H1 (cell line): Measurements from ENCODE around the gene TAS2R1. TPM values are rescaled to one million over a fixed set of nuclear protein-coding genes. Genes with fewer than 3 reads are reported as not detected.

ENCODE experiments used
- CTCF ChIA-PET: fragments of 300-600 bp; sonication (Branson Sonifier 250); formaldehyde crosslinking; loops from one replicate; lab custom pipeline; 2021; ENCODE audit not compliant: partially characterized antibody; lab: Charles Lee
- POLR2A ChIA-PET: fragments of 300-600 bp; sonication (Branson Sonifier 250); formaldehyde crosslinking; loops from one replicate; lab custom pipeline; 2021; ENCODE audit warnings: inconsistent platforms; ENCODE audit not compliant: partially characterized antibody; lab: Charles Lee
- DNase-seq, 2 experiments: peaks; one replicate each; pipeline versions ENCODE4 v3.0.0 to v3.0.0-alpha.2; 2010 to 2022; ENCODE audit warnings: low spot score in 2 of 2, low read depth in 1 of 2, mixed read lengths in 1 of 2
- FAIRE-seq: peaks from 2 replicates; lab custom pipeline; 2011; peaks lifted over from hg19 to GRCh38; lab: Jason Lieb, UNC
- H2AFZ ChIP-seq: 2 replicates; pipeline ENCODE4 v1.8.1; 2012; ENCODE audit warnings: low read length, inconsistent platforms
- H2AK5ac ChIP-seq: 2 replicates; pipeline ENCODE4 v1.6.1; 2013; ENCODE audit warnings: low read depth, low read length
- H2BK120ac ChIP-seq: replicated peaks from 2 replicates; pipeline ENCODE3; 2013; ENCODE audit warnings: low read depth, low read length, inconsistent platforms
- H2BK12ac ChIP-seq: 2 replicates; pipeline ENCODE4 v1.6.1; 2013; ENCODE audit warnings: low read depth, low read length
- H2BK15ac ChIP-seq: 2 replicates; pipeline ENCODE4 v1.6.1; 2013; ENCODE audit warnings: low read length
- H2BK20ac ChIP-seq: 2 replicates; pipeline ENCODE4 v1.6.1; 2013; ENCODE audit warnings: low read length
- H2BK5ac ChIP-seq: 2 replicates; pipeline ENCODE4 v1.6.1; 2013; ENCODE audit warnings: low read depth, low read length
- H3K14ac ChIP-seq: 2 replicates; pipeline ENCODE4 v1.6.1; 2013; ENCODE audit warnings: inconsistent platforms; ENCODE audit not compliant: insufficient read length
- H3K18ac ChIP-seq: 2 replicates; pipeline ENCODE4 v1.6.1; 2013; ENCODE audit warnings: low read length; ENCODE audit errors: extremely low read depth
- H3K23ac ChIP-seq: 2 replicates; pipeline ENCODE4 v1.6.1; 2013; ENCODE audit warnings: inconsistent platforms; ENCODE audit not compliant: insufficient read length
- H3K23me2 ChIP-seq: 2 replicates; pipeline ENCODE4 v1.6.1; 2013; ENCODE audit warnings: low read depth, low read length
- H3K27ac ChIP-seq: 2 replicates; pipeline ENCODE4 v1.6.1; 2011; ENCODE audit warnings: low read depth, low read length, inconsistent platforms
- H3K27me3 ChIP-seq, 4 experiments: replicated peaks in 1 of 4; 1 replicate in 1 of 4; 2 replicates in 3 of 4; pipeline versions ENCODE4 v1.6.1 to v1.8.1; 2011 to 2013; ENCODE audit warnings: low read length in 3 of 4, mild to moderate bottlenecking in 3 of 4, inconsistent platforms in 2 of 4, mixed read lengths in 2 of 4, moderate library complexity in 1 of 4; ENCODE audit not compliant: control insufficient read depth in 3 of 4, insufficient read depth in 3 of 4; ENCODE audit errors: extremely low read depth in 1 of 4
- H3K36me3 ChIP-seq, 4 experiments: 2 replicates each; pipeline versions ENCODE4 v1.6.1 to v1.8.1; 2011 to 2013; ENCODE audit warnings: mild to moderate bottlenecking in 4 of 4, low read length in 3 of 4, moderate library complexity in 2 of 4, control low read depth in 1 of 4, inconsistent platforms in 1 of 4; ENCODE audit not compliant: insufficient read depth in 4 of 4, control insufficient read depth in 2 of 4
- H3K4ac ChIP-seq: replicated peaks from 2 replicates; pipeline ENCODE3; 2013; ENCODE audit warnings: low read length, low read depth, mixed read lengths, inconsistent platforms; ENCODE audit not compliant: insufficient read length
- H3K4me1 ChIP-seq, 4 experiments: replicated peaks in 1 of 4; 1 replicate in 1 of 4; 2 replicates in 3 of 4; pipeline versions ENCODE4 v1.6.1 to v1.8.1; 2011 to 2013; ENCODE audit warnings: low read length in 3 of 4, inconsistent platforms in 2 of 4, mixed read lengths in 1 of 4; ENCODE audit not compliant: insufficient read depth in 4 of 4, control insufficient read depth in 3 of 4
- H3K4me2 ChIP-seq, 2 experiments: 2 replicates each; pipeline versions ENCODE4 v1.6.1 to v1.8.1; 2011 to 2013; ENCODE audit warnings: low read depth in 2 of 2, low read length in 2 of 2, control low read depth in 1 of 2, inconsistent platforms in 1 of 2, mild to moderate bottlenecking in 1 of 2; ENCODE audit not compliant: insufficient read depth in 1 of 2
- H3K4me3 ChIP-seq, 4 experiments: fragments of 200-600, 300-600 bp in 1 of 4; sonication (generic), shearing (Covaris generic), sonication (Bioruptor Twin) in 1 of 4; 2 replicates each; pipeline versions ENCODE4 v1.5.1 to v1.8.1; 2011 to 2016; ENCODE audit warnings: low read length in 4 of 4, low read depth in 3 of 4, control low read depth in 2 of 4, inconsistent platforms in 2 of 4, mild to moderate bottlenecking in 2 of 4, mixed read lengths in 1 of 4, moderate library complexity in 1 of 4; ENCODE audit not compliant: insufficient read depth in 2 of 4; ENCODE audit errors: extremely low read depth in 1 of 4
- H3K56ac ChIP-seq: replicated peaks from 2 replicates; pipeline ENCODE3; 2013; ENCODE audit warnings: low read depth, mild to moderate bottlenecking, mixed read lengths, low read length, inconsistent platforms; ENCODE audit not compliant: insufficient read length
- H3K79me1 ChIP-seq: 2 replicates; pipeline ENCODE4 v1.6.1; 2013; ENCODE audit warnings: low read depth, low read length, control low read depth
- H3K79me2 ChIP-seq, 2 experiments: 2 replicates each; pipeline versions ENCODE4 v1.6.1 to v1.8.1; 2012 to 2013; ENCODE audit warnings: low read length in 2 of 2, mild to moderate bottlenecking in 2 of 2, inconsistent platforms in 1 of 2; ENCODE audit not compliant: insufficient read depth in 2 of 2, control insufficient read depth in 1 of 2
- H3K9ac ChIP-seq, 4 experiments: replicated peaks in 1 of 4; 1 replicate in 1 of 4; 2 replicates in 3 of 4; pipeline versions ENCODE4 v1.6.1 to v1.8.1; 2011 to 2013; ENCODE audit warnings: low read depth in 3 of 4, low read length in 3 of 4, control low read depth in 2 of 4, mild to moderate bottlenecking in 2 of 4, moderate library complexity in 2 of 4, inconsistent platforms in 1 of 4; ENCODE audit errors: extremely low read depth in 1 of 4
- H3K9me3 ChIP-seq, 2 experiments: 2 replicates each; pipeline versions ENCODE4 v1.6.1 to v1.8.1; 2012 to 2013; ENCODE audit warnings: mild to moderate bottlenecking in 2 of 2, moderate library complexity in 2 of 2, control low read depth in 1 of 2, inconsistent platforms in 1 of 2, low read depth in 1 of 2, low read length in 1 of 2, mixed read lengths in 1 of 2; ENCODE audit not compliant: insufficient read depth in 2 of 2
- H4K20me1 ChIP-seq, 2 experiments: replicated peaks in 1 of 2; 2 replicates each; pipeline versions ENCODE3 to v1.8.1; 2011 to 2013; ENCODE audit warnings: inconsistent platforms in 2 of 2, low read length in 2 of 2, mild to moderate bottlenecking in 1 of 2; ENCODE audit not compliant: insufficient read depth in 2 of 2, control insufficient read depth in 1 of 2
- H4K5ac ChIP-seq: 2 replicates; pipeline ENCODE4 v1.6.1; 2013; ENCODE audit warnings: low read length, low read depth, mixed read lengths, inconsistent platforms; ENCODE audit not compliant: insufficient read length
- H4K8ac ChIP-seq: 2 replicates; pipeline ENCODE4 v1.8.0; 2013; ENCODE audit warnings: mild to moderate bottlenecking, moderate library complexity, low read length, inconsistent platforms; ENCODE audit not compliant: insufficient read depth; ENCODE audit errors: extremely low read depth
- H4K91ac ChIP-seq: replicated peaks from 2 replicates; pipeline ENCODE3; 2013; ENCODE audit warnings: low read length, mixed read lengths, inconsistent platforms; ENCODE audit not compliant: insufficient read length
- TAF1 ChIP-seq: IDR thresholded peaks from 2 replicates; pipeline ENCODE4 v1.6.1; 2011; ENCODE audit warnings: mild to moderate bottlenecking, low read depth, low read length
- WGBS, 2 experiments: shearing (Covaris generic) in 1 of 2; methylation state at CpG; one replicate each; pipeline versions ENCODE4 v1.1.6 to v1.1.7; 2013 to 2015; ENCODE audit warnings: low lambda C conversion rate in 2 of 2, mixed read lengths in 2 of 2, inconsistent platforms in 1 of 2, low coverage in 1 of 2, missing lambda C conversion rate in 1 of 2; ENCODE audit not compliant: insufficient replicate concordance in 2 of 2, insufficient coverage in 1 of 2, insufficient read length in 1 of 2; ENCODE audit errors: extremely low coverage in 1 of 2, missing lambda C conversion rate in 1 of 2; 5-methylcytosine and 5-hydroxymethylcytosine counted together
- polyA plus RNA-seq, 7 experiments: library from polyadenylated mRNA; depleted of rRNA in 3 of 7; stranded (reverse) in 5 of 7; unstranded in 2 of 7; fragments of >200 nt in 5 of 7; fragments of 200-250 nt in 2 of 7; gene quantifications; 1 replicate in 5 of 7; 2 replicates in 1 of 7; 4 replicates in 1 of 7; pipeline versions ENCODE4 v1.2.1 to v1.2.3, GENCODE V29; 2011 to 2013; ENCODE audit warnings: missing spikeins in 2 of 7, mixed read lengths in 2 of 7
- total RNA-seq: library from RNA; stranded (reverse); fragmentation: NEBNext Ultra II Directional; extraction: Animal tissue kit (Norgen Biotek cat#: 25700); gene quantifications from 2 replicates; pipeline ENCODE4 v1.2.1, GENCODE V29; 2021

Gene TAS2R1
- total and polyA plus RNA-seq, 2 of the 8 experiments (the other 6 are each of a cell fraction or from before 2014, with no cell fraction given): not detected

GRCh38 chr5:9663891-9664290 lies 33.7 kb upstream of the TAS2R1 start:
- no peaks in the 10 kb centered on the region; a peak in 1 of 7 replicates for H3K4me1 ChIP-seq
- DNase-seq: no peak
- TF ChIP-seq TAF1: no peak
- TF ChIP-seq, all 59 proteins: peak for 0
- 88% methylated on average over 6 of the region's 6 CpGs; no CpG with 5 or more reads in 1 of the 2 experiments for WGBS, 2 experiments
- H3K9ac ChIP-seq: no peak overlapping the region
- H3K56ac ChIP-seq: no peak overlapping the region
- H2BK20ac ChIP-seq: no peak overlapping the region
- no peak overlapping the region for H3K4me3 ChIP-seq
- no peaks in the 10 kb centered on the region for H3K23me2 ChIP-seq
- H3K27me3 ChIP-seq: no peaks in the 10 kb centered on the region
- no peak overlapping the region for H3K4ac ChIP-seq
- no peak overlapping the region for H2AFZ ChIP-seq
- no peak overlapping the region for H4K5ac ChIP-seq
- no peaks in the 10 kb centered on the region for H3K79me2 ChIP-seq
- no peak overlapping the region for H3K23ac ChIP-seq
- H2BK5ac ChIP-seq: no peak overlapping the region
- no peak overlapping the region for H3K14ac ChIP-seq
- H4K91ac ChIP-seq: no peak overlapping the region
- ChIA-PET CTCF (interaction anchor here (1.2 kb wide), 1 partner anchor 120 kb away, joined by 3 read pairs; no protein-coding TSS in a partner anchor), POLR2A (no interaction called here)
- no peak overlapping the region for H3K4me2 ChIP-seq
- H3K18ac ChIP-seq: no peak overlapping the region
- H3K27ac ChIP-seq: no peak overlapping the region
- H3K79me1 ChIP-seq: no peaks in the 10 kb centered on the region
- no peak for FAIRE-seq
- no peaks in the 10 kb centered on the region for H3K9me3 ChIP-seq
- no peak overlapping the region for H4K8ac ChIP-seq
- no peak overlapping the region for H2BK120ac ChIP-seq
- no peaks in the 10 kb centered on the region for H3K36me3 ChIP-seq
- no peak overlapping the region for H2BK12ac ChIP-seq
- no peak overlapping the region for H2BK15ac ChIP-seq
- no peaks in the 10 kb centered on the region for H4K20me1 ChIP-seq
- H2AK5ac ChIP-seq: no peak overlapping the region
